LNCaP clone FGC (cell line): ENCODE data around the gene ME1.

ENCODE experiments used
- DNase-seq: peaks from one replicate; pipeline ENCODE4 v3.0.0-alpha.2; 2011; ENCODE audit warnings: low read depth
- H3K4me3 ChIP-seq: 2 replicates; pipeline ENCODE4 v1.5.1; 2011; ENCODE audit warnings: mild to moderate bottlenecking, low read depth, low read length, control low read depth
- CTCF ChIP-seq: IDR thresholded peaks from 2 replicates; pipeline ENCODE4 v1.5.1; 2012; ENCODE audit warnings: mild to moderate bottlenecking; ENCODE audit not compliant: control insufficient read depth, insufficient read depth; ENCODE audit errors: extremely low read depth

Gene ME1

GRCh38 chr6:83188501-83188900, 242.3 kb downstream of the ME1 start:
- H3K4me3 ChIP-seq, result no peak overlapping the region
- TF ChIP-seq CTCF, result no peak
- DNase-seq, result peak; percentile 93

GRCh38 chr6:83185096-83185495, 245.8 kb downstream of the ME1 start:
- DNase-seq, result no peak
- no peak for TF ChIP-seq CTCF

GRCh38 chr6:83183082-83183828, 247.6 kb downstream of the ME1 start:
- DNase-seq, result no peak
- no peak for TF ChIP-seq CTCF
- no peak overlapping the region for H3K4me3 ChIP-seq

More at GRCh38 chr6:83185096-83185495, 245.8 kb downstream of the ME1 start:
- H3K4me3 ChIP-seq, result no peak overlapping the region

- no peak overlapping the region for H3K4me3 ChIP-seq
- no peak for TF ChIP-seq CTCF
- DNase-seq, result no peak
These were observed 248.7 kb downstream of the ME1 start for GRCh38 chr6:83182114-83182513.

GRCh38 chr6:83180426-83180950, 250.4 kb downstream of the ME1 start:
- no peak for DNase-seq

GRCh38 chr6:83176246-83176645, 254.6 kb downstream of the ME1 start:
- no peak overlapping the region for H3K4me3 ChIP-seq
- no peak for DNase-seq
- TF ChIP-seq CTCF, result no peak

More at GRCh38 chr6:83180426-83180950, 250.4 kb downstream of the ME1 start:
- TF ChIP-seq CTCF, result no peak
- H3K4me3 ChIP-seq, result no peak overlapping the region
